Heart left ventricle (tissue), 13 donors: ENCODE results near the gene ACAA2.

Experiments
- POLR2A ChIP-seq, 2 donors: fragments of 450-650 bp; IDR thresholded peaks; one replicate each; pipeline ENCODE4 v1.6.1; 2017; ENCODE audit warnings: antibody characterized with exemption in 2 of 2, mild to moderate bottlenecking in 2 of 2, moderate library complexity in 2 of 2
- TF ChIP-seq, protein P1 (sequence below), 12 donors: fragments of 200-600 bp; sonication (generic) in 4 of 12; IDR thresholded peaks; one replicate each; pipeline versions ENCODE4 v1.5.0 to v1.8.0; 2018 to 2022; ENCODE audit warnings: antibody characterized with exemption in 12 of 12, mild to moderate bottlenecking in 5 of 12
- donor health status: ischemic (EF 13 %, LVEDD 7.1; RV severe dilation, severe dysfunction).
- donor health status: DM: no; HTN: yes; CAD: no.
- donor health status: DM: no; HTN: no; CAD: no.
- donor health status: ischemic (EF 25% LVEDD 6.9; RV normal size, moderate dysfunction).
- donor health status: ischemic (EF 25% LVEDD 5.7; RV mildly dilated, moderate dysfunction).
- donor health status: ischemic (EF 35%, LVEDD 5.7; RV mildly dilated, moderate dysfunction).
- donor health status: nonischemic (EF 11% LVEDD 7.7; RV severe dilation, severe dysfunction).
- donor health status: DM: yes; HTN: yes; CAD: no.
- donor health status: PGD.
- donor health status: ischemic (EF 29% LVEDD 5.4; RV normal size, mild dysfunction).
- donor health status: nonischemic (EF 23%, LVEDD 6.1; RV moderate dilation, normal function).

DNA sequence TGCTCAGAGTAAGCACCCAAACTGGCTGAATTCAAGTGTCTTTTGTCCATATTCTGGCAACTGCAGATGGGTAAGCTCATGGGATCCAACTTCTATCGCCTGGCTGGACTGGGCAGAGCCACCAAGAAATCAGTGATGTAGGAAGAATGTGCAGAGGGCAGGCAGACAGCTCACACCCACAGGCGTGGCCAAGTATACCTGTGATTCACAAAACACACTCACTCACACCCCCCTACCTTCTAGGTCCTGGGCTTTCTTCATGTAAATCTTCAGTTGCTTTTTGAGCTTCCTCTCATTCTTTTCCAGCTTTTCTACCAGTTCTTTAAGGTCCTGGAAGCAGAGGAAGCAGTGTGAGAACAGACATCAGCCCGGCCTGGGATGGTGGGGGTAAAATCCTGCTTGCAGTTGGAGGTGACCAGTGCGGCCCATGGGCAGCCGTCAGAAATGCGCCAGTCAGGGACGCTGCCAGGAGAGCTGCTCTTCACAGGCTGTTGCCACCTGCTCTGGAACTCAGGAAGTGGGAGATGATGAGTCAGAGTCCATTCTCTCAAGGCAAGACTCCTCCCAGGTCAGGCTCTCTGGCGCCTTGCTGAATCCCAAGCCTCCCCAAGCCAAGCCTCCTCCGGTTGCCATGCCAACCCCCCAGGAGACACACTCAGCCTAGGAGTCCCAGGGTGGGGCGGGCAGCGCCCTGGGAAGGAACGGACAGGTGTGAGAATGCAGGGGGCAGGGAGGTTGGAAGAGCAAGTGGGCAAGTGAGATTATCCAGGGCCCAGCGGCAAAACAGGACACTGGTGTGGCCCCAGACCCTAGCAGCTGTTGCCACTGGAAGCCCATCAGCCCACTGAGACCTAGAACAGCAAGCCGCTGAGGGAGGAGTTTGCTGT, 36.2 kb upstream of the ACAA2 start:
- TF ChIP-seq, protein P1, sequence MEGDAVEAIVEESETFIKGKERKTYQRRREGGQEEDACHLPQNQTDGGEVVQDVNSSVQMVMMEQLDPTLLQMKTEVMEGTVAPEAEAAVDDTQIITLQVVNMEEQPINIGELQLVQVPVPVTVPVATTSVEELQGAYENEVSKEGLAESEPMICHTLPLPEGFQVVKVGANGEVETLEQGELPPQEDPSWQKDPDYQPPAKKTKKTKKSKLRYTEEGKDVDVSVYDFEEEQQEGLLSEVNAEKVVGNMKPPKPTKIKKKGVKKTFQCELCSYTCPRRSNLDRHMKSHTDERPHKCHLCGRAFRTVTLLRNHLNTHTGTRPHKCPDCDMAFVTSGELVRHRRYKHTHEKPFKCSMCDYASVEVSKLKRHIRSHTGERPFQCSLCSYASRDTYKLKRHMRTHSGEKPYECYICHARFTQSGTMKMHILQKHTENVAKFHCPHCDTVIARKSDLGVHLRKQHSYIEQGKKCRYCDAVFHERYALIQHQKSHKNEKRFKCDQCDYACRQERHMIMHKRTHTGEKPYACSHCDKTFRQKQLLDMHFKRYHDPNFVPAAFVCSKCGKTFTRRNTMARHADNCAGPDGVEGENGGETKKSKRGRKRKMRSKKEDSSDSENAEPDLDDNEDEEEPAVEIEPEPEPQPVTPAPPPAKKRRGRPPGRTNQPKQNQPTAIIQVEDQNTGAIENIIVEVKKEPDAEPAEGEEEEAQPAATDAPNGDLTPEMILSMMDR (IDR thresholded peaks at IDR 0.05), result no peak
- no peak for TF ChIP-seq POLR2A (IDR thresholded peaks at IDR 0.05)
